HG02623 (cell line): ENCODE results near the gene DEPDC4.
"Not testable (repeated sequence)": the region's sequence is repeated elsewhere in the genome, so short reads cannot be mapped to it uniquely, and the experiment has no call there.

Experiments used
- ATAC-seq: cut with Tn5 transposase; IDR thresholded peaks from one replicate; pipeline ENCODE4 v1.9.1; 2021; ENCODE audit warnings: moderate library complexity; ENCODE audit not compliant: unreplicated experiment

The DEPDC4 gene

DNA sequence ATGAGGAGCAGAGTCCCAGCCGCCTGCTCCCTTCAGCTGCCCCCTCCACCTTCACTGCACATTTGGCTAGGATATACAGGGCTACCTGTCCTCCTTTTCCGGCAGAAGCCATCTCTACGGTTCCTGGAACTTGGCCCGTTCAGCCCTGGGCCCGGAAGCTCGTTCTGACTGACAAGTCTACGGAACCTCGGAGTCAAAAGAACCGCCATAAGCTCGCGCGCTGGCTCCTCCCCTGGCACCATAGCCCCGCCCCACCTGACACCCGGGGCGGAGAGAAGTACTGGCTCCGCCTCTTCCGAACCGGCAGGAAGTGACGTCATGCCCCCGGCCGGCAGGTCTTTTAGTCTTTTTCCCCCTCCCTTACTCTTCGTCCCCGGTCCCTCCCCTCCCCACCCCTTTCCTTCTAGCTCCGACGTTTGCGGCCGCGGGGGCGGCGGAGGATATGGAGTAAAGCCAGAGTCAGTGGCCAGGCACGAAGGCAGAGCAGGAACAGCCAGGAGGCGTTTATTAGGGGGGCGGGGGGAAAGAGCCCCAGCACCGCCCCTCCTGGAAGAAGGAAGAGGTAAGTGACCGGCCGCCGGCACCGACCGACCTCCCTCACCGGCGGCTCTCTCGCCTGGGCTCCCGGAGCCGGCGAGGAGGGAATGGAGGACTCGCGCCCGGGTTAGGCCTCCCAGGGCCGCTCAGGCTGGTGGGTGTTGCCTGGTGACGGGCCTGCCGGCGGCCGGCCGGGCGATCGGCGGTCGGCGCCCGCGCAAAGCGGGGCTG, at the start of gene DEPDC4, which contains the start of gene SCYL2:
Gene DEPDC4, minus strand, starts transcription at position 245 of the 768 bp plus-strand sequence. Its CDS starts 3 bp downstream, at position 242.
Gene SCYL2, plus strand, starts transcription at position 343 of the 768 bp plus-strand sequence. CDS start 15,794 bp downstream, outside the sequence.
- ATAC-seq = peak; percentile 87

DNA sequence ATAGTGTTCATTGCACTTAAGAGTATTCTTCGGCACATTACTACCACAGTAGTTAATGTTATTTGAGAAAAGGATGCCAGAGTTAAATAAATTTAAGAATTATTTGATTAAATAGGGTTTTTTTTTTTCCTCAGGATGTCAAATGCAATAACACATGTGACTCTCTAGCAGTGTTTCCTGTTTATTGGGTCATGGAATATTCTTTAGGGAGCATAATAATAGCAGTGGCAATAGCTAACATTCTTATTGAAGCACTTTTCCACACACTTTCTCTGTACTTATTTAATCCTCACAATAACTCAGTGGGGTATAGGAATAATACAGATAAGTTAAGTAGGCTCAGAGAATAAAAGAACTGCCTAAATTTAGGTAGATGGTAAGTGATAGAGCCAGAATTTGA, 44.4 kb upstream of the DEPDC4 start:
- ATAC-seq = no peak

DNA sequence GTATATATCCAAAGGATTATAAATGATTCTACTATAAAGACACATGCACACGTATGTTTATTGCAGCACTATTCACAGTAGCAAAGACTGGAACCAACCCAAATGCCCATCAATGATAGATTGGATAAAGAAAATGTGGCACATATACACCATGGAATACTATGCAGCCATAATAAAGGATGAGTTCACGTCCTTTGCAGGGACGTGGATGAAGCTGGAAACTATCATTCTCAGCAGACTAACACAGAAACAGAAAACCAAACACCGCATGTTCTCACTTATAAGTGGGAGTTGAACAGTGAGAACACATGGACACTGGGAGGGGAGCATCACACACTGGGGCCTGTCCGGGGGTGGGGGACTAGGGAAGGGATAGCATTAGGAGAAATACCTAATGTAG, 41.3 kb upstream of the DEPDC4 start:
- not testable (repeated sequence) for ATAC-seq

DNA sequence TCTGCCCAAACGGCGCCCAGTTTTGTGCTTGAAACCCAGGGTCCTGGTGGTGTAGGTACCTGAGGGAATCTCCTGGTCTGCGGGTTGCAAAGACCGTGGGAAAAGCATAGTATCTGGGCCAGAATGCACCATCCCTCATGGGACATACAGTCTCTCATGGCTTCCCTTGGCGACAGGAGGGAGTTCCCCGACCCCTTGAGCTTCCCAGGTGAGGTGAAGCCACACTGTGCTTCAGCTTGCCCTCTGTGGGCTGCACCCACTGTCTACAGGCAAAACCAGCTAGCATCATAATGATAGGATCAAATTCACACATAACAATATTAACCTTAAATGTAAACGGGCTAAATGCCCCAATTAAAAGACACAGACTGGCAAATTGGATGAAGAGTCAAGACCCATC, 37.5 kb upstream of the DEPDC4 start:
- ATAC-seq = not testable (repeated sequence)

DNA sequence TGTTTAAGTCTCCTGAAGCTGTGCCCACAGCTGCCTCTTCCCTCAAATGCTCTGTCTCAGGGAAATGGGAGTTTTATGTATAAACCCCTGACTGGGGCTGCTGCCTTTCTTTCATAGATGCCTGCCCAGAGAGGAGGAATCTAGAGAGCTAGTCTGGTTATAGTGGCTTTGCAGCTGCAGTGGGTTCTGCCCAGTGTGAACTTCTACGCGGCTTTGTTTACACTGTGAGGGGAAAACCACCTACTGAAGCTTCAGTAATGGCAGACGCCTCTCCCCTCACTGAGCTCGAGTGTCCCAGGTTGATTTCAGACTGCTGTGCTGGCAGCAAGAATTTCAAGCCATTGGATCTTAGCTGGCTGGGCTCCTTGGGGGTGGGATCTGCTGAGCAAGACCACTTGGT, 37.0 kb upstream of the DEPDC4 start:
- ATAC-seq = no peak

DNA sequence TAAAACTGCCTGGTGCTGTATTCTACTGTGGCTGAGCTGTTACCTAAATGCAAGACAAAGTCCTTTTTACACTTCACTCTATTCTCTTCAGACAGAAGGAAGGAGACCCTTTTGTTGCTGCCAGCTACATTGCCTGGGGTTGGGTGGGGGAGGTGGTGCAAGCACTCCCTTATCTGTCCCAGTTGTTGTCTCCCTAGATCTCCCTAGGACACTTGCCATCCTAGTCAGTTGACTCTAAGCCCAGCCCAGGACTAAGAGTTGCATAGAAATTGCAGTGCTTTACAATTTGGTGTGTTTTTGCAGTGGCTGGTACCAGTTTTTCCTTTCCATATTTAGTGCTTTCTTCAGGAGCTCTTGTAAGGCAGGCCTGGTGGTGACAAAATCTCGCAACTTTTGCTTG, 35.2 kb upstream of the DEPDC4 start:
- ATAC-seq = no peak

DNA sequence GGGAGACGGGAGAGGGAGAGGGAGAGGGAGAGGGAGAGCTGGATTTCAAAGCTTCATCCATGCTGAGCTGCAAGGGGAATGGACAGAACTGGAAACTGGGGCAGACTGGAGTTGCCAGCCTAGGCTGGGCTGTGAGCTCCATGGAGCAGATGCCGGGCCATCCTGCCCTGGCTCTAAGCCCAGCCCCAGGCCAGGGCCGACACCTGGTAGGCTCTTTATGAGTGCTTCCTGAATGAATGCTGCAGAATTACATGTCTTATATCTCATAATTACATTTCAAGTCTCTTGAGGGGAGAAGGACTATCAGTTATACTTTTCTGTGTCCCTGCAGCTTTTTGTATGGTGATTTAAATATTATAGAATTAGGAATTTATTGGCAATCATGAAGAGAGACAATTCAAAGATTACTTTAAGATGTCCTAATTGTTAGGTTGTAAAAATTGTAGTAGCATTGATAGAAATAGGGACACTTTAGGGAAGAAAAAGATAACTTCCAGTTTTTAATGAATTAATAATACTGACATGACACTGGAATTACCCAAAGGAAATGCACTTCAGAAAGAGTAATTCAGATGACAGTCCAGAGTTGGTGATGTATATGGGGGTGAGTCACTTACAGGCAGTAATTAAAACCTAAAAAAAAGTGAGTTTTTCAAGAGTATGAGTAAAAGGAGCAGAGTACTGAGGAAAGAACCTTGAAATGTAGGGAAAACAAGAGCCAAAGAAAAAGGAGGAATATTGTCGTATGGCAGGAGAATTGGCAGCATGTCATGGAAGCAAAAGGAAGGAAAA, 29.1 kb upstream of the DEPDC4 start:
- ATAC-seq = no peak

DNA sequence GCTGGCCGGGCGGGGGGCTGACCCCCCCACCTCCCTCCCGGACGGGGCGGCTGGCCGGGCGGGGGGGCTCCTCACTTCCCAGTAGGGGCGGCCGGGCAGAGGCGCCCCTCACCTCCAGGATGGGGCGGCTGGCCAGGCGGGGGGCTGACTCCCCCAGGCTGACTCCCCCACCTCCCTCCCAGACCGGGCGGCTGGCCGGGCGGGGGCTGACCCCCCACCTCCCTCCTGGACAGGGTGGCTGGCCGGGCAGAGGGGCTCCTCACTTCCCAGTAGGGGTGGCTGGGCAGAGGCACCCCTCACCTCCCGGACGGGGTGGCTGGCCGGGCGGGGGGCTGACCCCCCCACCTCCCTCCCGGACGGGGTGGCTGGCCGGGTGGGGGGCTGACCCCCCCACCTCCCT, 27.5 kb upstream of the DEPDC4 start:
- not testable (repeated sequence) for ATAC-seq

DNA sequence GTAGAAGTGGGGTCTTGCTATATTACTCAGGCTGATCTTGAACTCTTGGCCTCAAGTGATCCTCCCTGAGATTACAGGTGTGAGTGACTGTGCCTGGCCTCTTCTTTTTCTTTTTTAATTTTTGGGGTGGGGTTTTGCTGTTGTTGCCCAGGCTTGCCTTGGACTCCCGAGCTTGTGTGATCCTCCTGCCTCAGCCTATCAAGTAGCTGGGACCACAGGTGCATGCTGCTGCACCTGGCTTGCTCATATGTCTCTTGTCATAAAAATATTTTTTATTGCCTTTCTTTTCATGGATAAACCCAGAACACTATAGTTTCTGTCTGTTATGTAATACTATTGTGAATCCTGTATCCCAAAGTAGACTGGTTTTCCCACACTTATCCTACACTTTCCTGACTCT, 26.1 kb upstream of the DEPDC4 start:
- ATAC-seq = no peak

DNA sequence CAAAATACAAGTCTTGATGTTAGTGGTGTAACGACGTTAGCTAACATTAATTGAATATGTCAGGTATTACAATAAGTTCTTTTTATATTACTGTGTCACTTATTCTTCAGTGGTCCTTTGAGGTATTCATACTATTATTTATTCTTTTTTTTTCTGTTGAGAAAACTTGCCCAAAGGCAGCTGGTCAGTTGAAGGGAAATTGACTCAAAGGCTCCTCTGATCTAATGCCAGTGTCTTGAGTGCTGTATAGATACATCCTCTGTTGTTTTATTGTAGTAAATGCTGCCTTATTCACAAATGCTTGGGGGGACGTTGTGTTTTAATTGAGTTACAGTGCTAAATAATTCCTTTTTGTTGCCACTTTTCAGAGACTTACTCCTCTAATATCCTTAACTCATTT, 23.1 kb upstream of the DEPDC4 start:
- no peak for ATAC-seq

DNA sequence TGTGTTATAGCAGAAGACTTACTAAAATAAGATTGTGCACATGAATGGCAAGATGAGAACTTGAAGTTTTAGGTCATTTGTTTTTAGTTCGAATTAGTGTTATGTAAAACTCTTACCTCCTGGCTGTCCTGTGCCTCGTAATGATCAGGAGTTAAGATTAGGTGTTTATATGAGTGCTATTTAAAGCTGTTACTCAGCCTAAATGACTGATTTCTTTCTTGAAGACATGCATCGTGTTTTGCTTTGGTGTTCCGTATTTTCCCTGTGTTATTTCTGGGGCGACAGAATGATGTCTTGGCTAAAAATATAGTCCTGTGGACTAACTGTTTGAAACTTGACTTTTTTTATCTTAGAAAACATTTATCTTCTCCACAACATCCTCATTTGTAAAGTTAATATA, 22.2 kb upstream of the DEPDC4 start:
- no peak for ATAC-seq

DNA sequence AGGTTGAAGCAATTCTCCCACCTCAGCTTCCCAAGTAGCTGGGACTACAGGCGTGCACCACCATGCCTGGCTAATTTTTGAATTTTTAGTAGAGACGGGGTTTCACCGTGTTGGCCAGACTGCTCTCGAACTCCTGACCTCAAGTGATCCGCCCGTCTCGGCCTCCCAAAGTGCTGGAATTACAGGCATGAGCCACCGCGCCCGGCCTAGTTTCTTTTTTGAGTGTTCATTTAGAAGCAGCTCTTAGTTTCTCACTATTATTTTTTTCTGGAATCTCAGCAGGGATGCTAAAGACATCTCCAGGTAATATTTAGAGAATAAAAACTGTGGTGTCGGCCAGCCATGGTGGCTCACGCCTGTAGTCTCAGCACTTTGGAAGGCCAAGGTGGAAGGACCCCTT, 17.7 kb upstream of the DEPDC4 start:
- ATAC-seq = not testable (repeated sequence)

DNA sequence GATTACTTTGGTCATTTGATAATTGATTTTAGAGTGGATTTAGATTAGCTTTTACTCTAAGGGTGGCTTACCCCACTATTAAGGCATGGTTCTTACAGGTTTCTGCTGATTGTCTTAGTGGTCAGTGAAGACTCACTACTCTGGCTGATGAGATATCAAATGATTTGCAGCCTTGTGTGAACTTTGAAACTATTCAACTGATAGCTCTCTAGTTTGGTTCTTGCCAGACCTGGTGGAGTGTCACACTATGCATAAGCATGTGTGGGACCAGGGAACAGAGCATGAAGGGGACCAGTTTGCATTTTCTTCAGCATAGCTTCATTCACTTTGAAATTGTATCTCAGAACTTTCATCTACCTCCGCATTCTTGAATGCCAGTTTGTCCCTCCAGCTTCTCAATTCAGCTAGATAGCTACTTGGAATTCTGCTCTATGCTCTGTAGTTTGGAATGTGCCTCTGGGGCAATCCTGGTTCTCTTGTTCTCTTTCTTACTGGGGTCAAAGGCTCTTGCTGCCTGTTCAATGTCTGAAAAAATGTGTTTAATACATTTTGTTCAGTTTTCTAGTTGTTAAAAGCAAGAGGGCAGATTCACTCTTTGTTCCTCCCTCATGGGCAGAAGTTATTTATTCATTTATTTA, 12.8 kb upstream of the DEPDC4 start:
- ATAC-seq = no peak

DNA sequence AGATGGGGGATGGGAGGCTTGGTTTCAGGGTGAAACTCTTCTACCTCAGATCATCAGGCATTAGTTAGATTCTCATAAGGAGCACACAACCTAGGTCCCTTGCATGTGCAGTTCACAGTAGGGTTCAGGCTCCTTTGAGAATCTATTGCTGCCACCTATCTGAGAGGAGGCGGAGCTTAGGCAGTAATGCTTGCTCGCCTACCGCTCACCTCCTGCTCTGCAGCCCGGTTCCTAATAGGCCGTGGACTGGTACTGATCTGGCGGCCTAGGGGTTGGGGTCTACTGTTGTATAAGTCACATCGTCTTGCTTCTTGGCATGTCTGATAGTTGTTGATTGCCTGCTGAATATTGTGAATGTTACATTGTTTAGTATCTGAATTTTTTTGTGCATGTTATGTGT, 12.3 kb upstream of the DEPDC4 start:
- ATAC-seq = no peak

DNA sequence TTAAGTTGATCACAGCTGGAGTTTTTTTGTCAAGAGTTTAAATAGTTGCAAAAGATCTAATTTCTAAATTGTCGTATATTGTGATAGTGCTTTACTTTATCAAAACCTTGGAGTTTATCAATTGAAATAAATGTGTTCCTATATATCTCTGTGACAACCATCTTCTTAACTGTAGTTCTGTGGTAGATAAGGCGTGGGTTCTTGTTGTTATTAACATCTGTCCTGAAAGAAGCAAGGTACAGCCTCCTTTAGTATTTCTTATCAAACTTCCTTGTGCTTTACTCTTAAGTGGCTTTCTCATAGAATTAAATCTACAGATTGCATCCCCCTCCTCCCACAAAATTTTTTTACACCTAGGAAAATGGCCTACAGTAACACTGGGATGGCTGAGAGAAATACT, 7.4 kb upstream of the DEPDC4 start:
- ATAC-seq = no peak

DNA sequence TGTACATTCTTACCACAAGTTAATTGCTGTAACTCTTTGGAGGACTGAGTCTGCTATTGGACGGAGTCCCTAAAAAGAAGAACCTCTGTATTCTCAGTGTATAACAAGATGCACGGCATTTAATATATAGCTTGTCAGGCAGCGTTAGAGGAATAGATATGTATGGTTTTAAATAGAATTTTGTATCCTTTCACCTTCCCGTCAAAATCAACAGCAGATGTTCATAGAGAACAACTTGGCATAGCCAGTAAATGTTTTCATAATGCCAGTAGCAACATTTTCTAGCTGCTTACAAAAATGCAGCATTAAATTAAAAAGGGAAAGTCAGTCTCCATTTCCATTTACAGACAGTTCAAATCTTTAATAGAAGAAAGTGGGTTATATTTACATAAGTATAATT, 6.9 kb upstream of the DEPDC4 start:
- ATAC-seq = no peak

DNA sequence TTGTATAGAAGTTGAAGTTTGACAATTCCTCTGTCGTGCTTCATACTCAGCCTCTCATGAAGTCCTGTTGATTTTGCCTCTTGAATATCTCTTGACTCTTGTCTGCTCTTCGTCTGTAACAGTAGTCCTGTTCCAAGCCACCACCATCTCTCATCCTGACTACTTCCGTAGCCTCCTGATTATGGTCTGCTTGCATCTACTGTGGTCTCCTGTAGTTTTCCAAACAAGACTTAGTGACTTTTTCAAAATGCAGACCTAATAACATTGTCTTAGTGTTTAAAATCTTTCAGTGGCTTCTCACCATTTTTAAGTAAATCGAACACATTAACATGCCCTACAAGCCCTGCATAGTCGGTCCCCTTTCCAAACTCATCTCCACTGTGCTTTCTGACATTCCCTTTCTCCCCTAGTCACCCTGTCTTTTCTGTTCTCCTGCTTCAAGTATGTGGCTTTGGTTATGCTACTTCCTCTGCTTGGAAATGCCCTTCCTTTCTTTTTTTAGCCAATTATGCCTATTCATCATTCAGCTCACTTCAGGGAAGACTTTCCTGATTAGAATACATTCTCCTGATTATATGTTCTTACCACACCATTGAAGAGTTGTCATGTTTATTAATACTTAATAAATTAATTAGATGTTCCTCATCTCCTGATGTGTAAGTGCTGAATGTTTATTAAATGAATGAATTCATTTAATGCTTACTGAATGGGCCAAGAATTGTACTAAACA, 2.1 kb upstream of the DEPDC4 start:
- ATAC-seq = no peak

DNA sequence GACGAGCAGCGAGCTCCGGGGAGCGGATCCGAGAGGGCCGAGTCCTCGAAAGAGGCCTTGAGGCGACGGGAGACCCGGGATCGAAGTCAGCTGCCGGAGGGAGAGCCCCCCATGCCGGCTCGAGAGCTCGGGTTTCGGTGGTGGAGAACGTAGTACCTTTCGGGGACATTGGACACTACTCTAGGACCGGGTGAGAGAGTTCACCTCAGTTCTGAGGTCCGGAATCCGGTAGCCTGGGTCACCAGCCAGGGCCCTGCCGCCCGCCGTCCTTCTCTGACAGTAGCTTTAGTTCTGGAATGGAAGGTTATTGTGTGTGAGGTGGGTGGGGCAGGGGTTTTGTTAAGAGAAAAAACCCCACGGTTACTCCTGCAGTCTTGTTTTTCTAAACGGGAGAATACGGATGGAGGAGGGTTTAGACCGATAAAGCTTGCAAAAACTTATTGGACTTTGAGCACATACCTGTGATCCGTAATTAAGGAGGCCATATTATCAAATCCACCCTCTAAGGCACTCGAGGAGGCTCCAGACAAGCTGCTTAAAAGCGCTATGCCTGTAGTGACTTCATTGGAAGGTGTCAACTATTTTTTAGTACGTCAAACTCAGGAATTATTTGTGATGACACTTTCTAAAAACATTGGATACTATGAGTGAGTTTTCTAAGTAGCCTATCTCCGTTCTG, 863 bp upstream of the DEPDC4 start:
- peak; percentile 6 for ATAC-seq

DNA sequence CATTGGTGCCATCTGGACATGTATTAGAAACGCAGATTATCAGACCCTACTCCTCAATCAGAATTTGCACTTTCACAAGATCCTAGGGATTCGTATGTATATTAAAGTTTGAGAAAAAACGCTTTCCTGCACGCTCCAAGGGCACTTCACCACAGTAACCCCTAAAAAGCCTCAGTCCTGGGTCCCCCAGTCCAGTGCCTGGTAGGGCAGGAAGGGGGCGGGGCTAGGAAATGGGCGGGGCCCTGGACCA, 369 bp downstream of the DEPDC4 start:
- ATAC-seq = peak; percentile 74

DNA sequence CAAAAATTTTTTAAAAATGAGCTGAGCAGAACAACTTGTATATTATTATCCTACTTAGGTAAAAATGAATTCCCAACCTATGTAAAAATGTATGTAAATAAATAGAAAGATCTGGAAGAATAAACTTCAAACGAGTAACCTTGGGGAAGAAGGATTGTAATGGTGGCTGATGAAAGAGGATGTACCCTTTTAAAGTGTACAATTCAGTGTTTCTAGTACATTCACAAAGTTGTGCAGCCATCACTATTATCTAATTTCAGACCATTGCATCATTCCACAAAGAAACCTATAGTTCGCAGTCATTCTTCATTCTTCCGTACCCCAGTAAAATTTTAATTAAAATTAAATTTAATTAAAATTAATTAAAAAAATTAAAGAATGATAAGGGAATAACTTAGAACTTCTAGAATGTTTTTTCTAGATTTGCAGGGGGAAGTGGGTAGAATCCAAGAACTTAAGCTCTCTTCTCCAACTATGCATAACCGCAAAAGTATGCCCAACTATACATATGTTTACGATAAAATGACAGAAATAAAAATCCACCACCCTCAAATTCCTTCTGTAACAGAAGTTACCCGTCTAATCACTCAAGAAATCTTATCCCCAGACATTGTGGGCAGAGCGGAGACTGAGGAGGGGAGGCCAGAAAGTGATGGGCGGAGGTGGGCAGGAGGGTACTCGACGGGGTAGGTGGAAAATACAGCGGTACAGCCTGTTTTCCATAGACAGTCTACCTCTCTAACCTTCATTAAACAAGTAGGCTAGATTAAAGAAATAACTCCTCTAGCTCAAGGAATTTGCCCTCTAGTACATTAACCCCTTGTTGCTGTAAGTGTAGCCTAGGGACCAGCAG, 921 bp downstream of the DEPDC4 start:
- peak; percentile 6 for ATAC-seq
